OCI-LY7 (cell line): ENCODE data around the gene CARD14. TPM values are rescaled to one million over a fixed set of nuclear protein-coding genes. Genes with fewer than 3 reads are reported as not detected.
A peak's percentile ranks its signal among the peaks of the same experiment; 100 is the strongest.

Source experiments
- BruUV-seq: library from RNA; stranded (reverse); fragments of 400-500 nt; replicated peaks from 2 replicates; lab custom pipeline; 2021; lab: Mats Ljungman, UMichigan
- CTCF ChIA-PET: fragments of 300-600 bp; sonication (Branson Sonifier 250); formaldehyde crosslinking; loops from one replicate; lab custom pipeline; 2022; ENCODE audit warnings: antibody characterized with exemption; ENCODE audit not compliant: unreplicated experiment; lab: Charles Lee
- POLR2A ChIA-PET: fragments of 300-600 bp; sonication (Branson Sonifier 250); formaldehyde crosslinking; loops from one replicate; lab custom pipeline; 2022; ENCODE audit warnings: antibody characterized with exemption; lab: Charles Lee
- DNase-seq: peaks from one replicate; pipeline ENCODE4 v3.0.0-alpha.2; 2015; ENCODE audit warnings: low spot score
- H2AFZ ChIP-seq: fragments of 200-600 bp; sonication (generic), shearing (Covaris generic); 2 replicates; pipeline ENCODE4 v1.6.1; 2014; ENCODE audit warnings: mild to moderate bottlenecking, antibody characterized with exemption, low read length, moderate library complexity
- H3K27ac ChIP-seq: fragments of 200-600 bp; sonication (generic); 2 replicates; pipeline ENCODE4 v1.5.1; 2014; ENCODE audit warnings: mixed run types, low read depth, mild to moderate bottlenecking, moderate library complexity, low read length, inconsistent platforms; ENCODE audit not compliant: poor library complexity, severe bottlenecking
- H3K36me3 ChIP-seq: fragments of 200-600 bp; sonication (generic); 2 replicates; pipeline ENCODE4 v1.6.1; 2014; ENCODE audit warnings: mild to moderate bottlenecking, antibody characterized with exemption, low read length, moderate library complexity, mixed read lengths; ENCODE audit not compliant: insufficient read depth
- H3K4me1 ChIP-seq: fragments of 200-600 bp; sonication (generic); 2 replicates; pipeline ENCODE4 v1.5.1; 2014; ENCODE audit warnings: mild to moderate bottlenecking, low read length; ENCODE audit not compliant: insufficient read depth, poor library complexity, severe bottlenecking
- H3K4me2 ChIP-seq: fragments of 200-600 bp; sonication (generic); 2 replicates; pipeline ENCODE4 v1.6.1; 2014; ENCODE audit warnings: mild to moderate bottlenecking, low read length
- H3K4me3 ChIP-seq: fragments of 200-600 bp; sonication (generic); 2 replicates; pipeline ENCODE4 v1.5.1; 2014; ENCODE audit warnings: mild to moderate bottlenecking, low read depth, low read length; ENCODE audit not compliant: poor library complexity, severe bottlenecking
- H3K79me2 ChIP-seq: fragments of 200-600 bp; sonication (generic); 2 replicates; pipeline ENCODE4 v1.6.1; 2016; ENCODE audit warnings: low read depth, mild to moderate bottlenecking, low read length, moderate library complexity, mixed read lengths; ENCODE audit not compliant: insufficient read depth
- H3K9me2 ChIP-seq: fragments of 200-600 bp; sonication (generic); 2 replicates; pipeline ENCODE4 v1.6.1; 2016; ENCODE audit warnings: mild to moderate bottlenecking, low read length, mixed read lengths; ENCODE audit not compliant: insufficient read depth
- H3K9me3 ChIP-seq: fragments of 200-600 bp; sonication (generic); 2 replicates; pipeline ENCODE4 v1.6.1; 2014; ENCODE audit warnings: mild to moderate bottlenecking, mixed run types, low read length, mixed read lengths
- H4K20me1 ChIP-seq: fragments of 200-600 bp; sonication (generic); 2 replicates; pipeline ENCODE4 v1.6.1; 2014; ENCODE audit warnings: mild to moderate bottlenecking, antibody characterized with exemption, low read length, moderate library complexity, mixed read lengths; ENCODE audit not compliant: insufficient read depth
- CTCF ChIP-seq: fragments of 200-600 bp; sonication (generic); conservative IDR thresholded peaks from 2 replicates; pipeline ENCODE4 v1.5.1; 2014; ENCODE audit warnings: mild to moderate bottlenecking, antibody characterized with exemption, low read length, moderate library complexity, mixed read lengths
- EZH2phosphoT487 ChIP-seq: fragments of 200-600 bp; sonication (generic); IDR thresholded peaks from 2 replicates; pipeline ENCODE4 v1.6.1; 2018; ENCODE audit warnings: low read depth, borderline replicate concordance, mild to moderate bottlenecking, mixed run types, antibody characterized with exemption, low read length, moderate library complexity, mixed read lengths
- intact Hi-C: fragments of 100-400 bp; cut with micrococcal nuclease; formaldehyde crosslinking; loops from one replicate; pipeline ENCODE4 v1.10.0; 2022; ENCODE audit not compliant: unreplicated experiment
- total RNA-seq, 2 experiments: library from RNA; depleted of rRNA in 1 of 2; stranded (reverse); fragments of >200 nt in 1 of 2; shearing (Covaris generic) in 1 of 2; gene quantifications; 2 replicates each; pipeline ENCODE4 v1.2.3, GENCODE V29; 2014 to 2022

Gene CARD14
- total RNA-seq, 2 experiments from 2014 or later: not detected

- Histone ChIP-seq H3K9me3 (no peaks in the 10 kb centered on the region), H2AFZ (no peak overlapping the region), H3K4me2 (no peak overlapping the region), H3K79me2 (no peaks in the 10 kb centered on the region), H3K27ac (no peak overlapping the region), H3K4me1 (no peaks in the 10 kb centered on the region), H3K36me3 (no peaks in the 10 kb centered on the region), H3K9me2 (no peaks in the 10 kb centered on the region), H3K4me3 (no peak overlapping the region), H4K20me1 (no peaks in the 10 kb centered on the region)
- intact Hi-C loops: no loop called here
- ChIA-PET POLR2A (interaction anchor here (1.4 kb wide), 1 partner anchor 41 kb away, joined by 3 read pairs; no protein-coding TSS in a partner anchor), CTCF (interaction anchor here (0.9 kb wide), 1 partner anchor 8 kb away, joined by 4 read pairs; no protein-coding TSS in a partner anchor)
- TF ChIP-seq CTCF: no peak
- TF ChIP-seq EZH2phosphoT487: no peak
- no TSS peak for BruUV-seq
- no peak for DNase-seq
These were observed 25.3 kb downstream of the CARD14 start for GRCh38 chr17:80195141-80195540.

- H3K36me3 ChIP-seq: no peaks in the 10 kb centered on the region
- no peaks in the 10 kb centered on the region for H3K9me3 ChIP-seq
- CTCF ChIA-PET: interaction anchor here (0.9 kb wide), 1 partner anchor 9 kb away, joined by 4 read pairs; no protein-coding TSS in a partner anchor
- no peaks in the 10 kb centered on the region for H3K4me1 ChIP-seq
- POLR2A ChIA-PET: interaction anchor here (0.5 to 1.4 kb wide), 2 partner anchors 42 to 140 kb away, joined by 3 to 5 read pairs; no protein-coding TSS in a partner anchor
- intact Hi-C loops: loop anchor here (1.0 kb wide), 2 partner anchors 57 to 168 kb away; no protein-coding TSS in a partner anchor
- peak; percentile 51 for DNase-seq
- H3K4me3 ChIP-seq: no peak overlapping the region
- H3K9me2 ChIP-seq: no peaks in the 10 kb centered on the region
- TF ChIP-seq EZH2phosphoT487 (no peak), CTCF (peak; percentile 100)
- BruUV-seq: no TSS peak
- H2AFZ ChIP-seq: no peak overlapping the region
- H4K20me1 ChIP-seq: no peaks in the 10 kb centered on the region
- H3K27ac ChIP-seq: no peak overlapping the region
- H3K79me2 ChIP-seq: no peaks in the 10 kb centered on the region
- no peak overlapping the region for H3K4me2 ChIP-seq
These were observed 26.1 kb downstream of the CARD14 start for GRCh38 chr17:80195671-80196529.

GRCh38 chr17:80196652-80197051, 26.8 kb downstream of the CARD14 start:
- ChIA-PET POLR2A (no interaction called here), CTCF (no interaction called here)
- BruUV-seq: no TSS peak
- TF ChIP-seq CTCF (no peak), EZH2phosphoT487 (no peak)
- Histone ChIP-seq H3K27ac (no peak overlapping the region), H3K4me3 (no peak overlapping the region), H3K4me1 (no peaks in the 10 kb centered on the region), H4K20me1 (no peaks in the 10 kb centered on the region), H2AFZ (no peak overlapping the region), H3K9me3 (no peaks in the 10 kb centered on the region), H3K79me2 (no peaks in the 10 kb centered on the region), H3K9me2 (no peaks in the 10 kb centered on the region), H3K4me2 (no peak overlapping the region), H3K36me3 (no peaks in the 10 kb centered on the region)
- intact Hi-C loops: loop anchor here (1.0 kb wide), 2 partner anchors 57 to 168 kb away; no protein-coding TSS in a partner anchor
- DNase-seq: no peak
